H9 (cell line): ENCODE data around the gene CLIC3. TPM values are rescaled to one million over a fixed set of nuclear protein-coding genes. Genes with fewer than 3 reads are reported as not detected.
A peak's percentile ranks its signal among the peaks of the same experiment; 100 is the strongest.

Experiments
- DNase-seq: peaks from one replicate; pipeline ENCODE4 v3.0.0-alpha.2; 2017
- H2AFZ ChIP-seq: one replicate; pipeline ENCODE4 v1.6.1; 2013; ENCODE audit warnings: mild to moderate bottlenecking, low read length, control low read depth, moderate library complexity
- H2AK5ac ChIP-seq: 2 replicates; pipeline ENCODE4 v1.6.1; 2013; ENCODE audit warnings: low read length, control low read depth, mixed read lengths; ENCODE audit not compliant: insufficient read length
- H2BK120ac ChIP-seq: one replicate; pipeline ENCODE4 v1.6.1; 2013; ENCODE audit warnings: low read depth, mild to moderate bottlenecking, low read length, control low read depth, inconsistent platforms; ENCODE audit not compliant: poor library complexity, severe bottlenecking
- H2BK12ac ChIP-seq: 2 replicates; pipeline ENCODE4 v1.6.1; 2013; ENCODE audit warnings: low read length, control low read depth, mixed read lengths, low read depth; ENCODE audit not compliant: insufficient read length
- H2BK15ac ChIP-seq: 2 replicates; pipeline ENCODE4 v1.6.1; 2013; ENCODE audit warnings: low read depth, low read length, control low read depth
- H2BK20ac ChIP-seq: one replicate; pipeline ENCODE4 v1.6.1; 2013; ENCODE audit warnings: low read depth, mild to moderate bottlenecking, low read length, control low read depth, inconsistent platforms; ENCODE audit not compliant: poor library complexity, severe bottlenecking
- H2BK5ac ChIP-seq: 2 replicates; pipeline ENCODE4 v1.6.1; 2013; ENCODE audit warnings: low read length, control low read depth, mixed read lengths; ENCODE audit not compliant: insufficient read length
- H3K14ac ChIP-seq: 2 replicates; pipeline ENCODE4 v1.6.1; 2013; ENCODE audit warnings: low read length, control low read depth; ENCODE audit not compliant: insufficient read depth
- H3K18ac ChIP-seq: 2 replicates; pipeline ENCODE4 v1.6.1; 2013; ENCODE audit warnings: low read depth, mild to moderate bottlenecking, mixed read lengths, low read length, control low read depth; ENCODE audit not compliant: insufficient read length
- H3K23ac ChIP-seq: 2 replicates; pipeline ENCODE4 v1.6.1; 2013; ENCODE audit warnings: low read length, control low read depth, mixed read lengths, low read depth; ENCODE audit not compliant: insufficient read length
- H3K23me2 ChIP-seq: 2 replicates; pipeline ENCODE4 v1.6.1; 2013; ENCODE audit warnings: low read depth, mild to moderate bottlenecking, mixed read lengths, low read length, control low read depth; ENCODE audit not compliant: insufficient read length, poor library complexity, severe bottlenecking
- H3K27ac ChIP-seq: 2 replicates; pipeline ENCODE4 v1.5.1; 2013; ENCODE audit warnings: low read length, control low read depth, mixed read lengths, low read depth; ENCODE audit not compliant: insufficient read length
- H3K27me3 ChIP-seq: 2 replicates; pipeline ENCODE4 v1.6.1; 2013; ENCODE audit warnings: low read length, control low read depth, inconsistent platforms; ENCODE audit not compliant: insufficient read depth
- H3K4ac ChIP-seq: 2 replicates; pipeline ENCODE4 v1.6.1; 2013; ENCODE audit warnings: low read depth, mild to moderate bottlenecking, control low read depth, inconsistent platforms, low read length, moderate library complexity
- H3K4me1 ChIP-seq: 2 replicates; pipeline ENCODE4 v1.6.1; 2013; ENCODE audit warnings: low read length, control low read depth, inconsistent platforms; ENCODE audit not compliant: insufficient read depth
- H3K4me2 ChIP-seq: 2 replicates; pipeline ENCODE4 v1.6.1; 2013; ENCODE audit warnings: low read length, control low read depth, mixed read lengths; ENCODE audit not compliant: insufficient read length, insufficient read depth
- H3K56ac ChIP-seq: 2 replicates; pipeline ENCODE4 v1.6.1; 2013; ENCODE audit warnings: low read depth, mild to moderate bottlenecking, mixed read lengths, low read length, control low read depth; ENCODE audit not compliant: insufficient read length
- H3K79me1 ChIP-seq: 2 replicates; pipeline ENCODE4 v1.6.1; 2013; ENCODE audit warnings: low read depth, mild to moderate bottlenecking, moderate library complexity, low read length, control low read depth, inconsistent platforms; ENCODE audit not compliant: insufficient read depth, poor library complexity, severe bottlenecking
- H3K79me2 ChIP-seq: 2 replicates; pipeline ENCODE4 v1.6.1; 2013; ENCODE audit warnings: low read length, control low read depth, inconsistent platforms; ENCODE audit not compliant: insufficient read depth
- H3K9ac ChIP-seq: 2 replicates; pipeline ENCODE4 v1.6.1; 2013; ENCODE audit warnings: low read length, control low read depth, mixed read lengths; ENCODE audit not compliant: insufficient read length; ENCODE audit errors: extremely low read depth
- H3K9me3 ChIP-seq: one replicate; pipeline ENCODE4 v1.6.1; 2013; ENCODE audit warnings: low read depth, low read length, inconsistent platforms; ENCODE audit not compliant: control insufficient read depth
- H3T11ph ChIP-seq: one replicate; pipeline ENCODE4 v1.6.1; 2013; ENCODE audit warnings: mild to moderate bottlenecking, low read length, control low read depth, inconsistent platforms
- H4K20me1 ChIP-seq: one replicate; pipeline ENCODE4 v1.6.1; 2013; ENCODE audit not compliant: control insufficient read depth, insufficient read length, insufficient read depth
- H4K5ac ChIP-seq: 2 replicates; pipeline ENCODE4 v1.6.1; 2013; ENCODE audit warnings: low read depth, mild to moderate bottlenecking, mixed read lengths, low read length, control low read depth; ENCODE audit not compliant: insufficient read length
- H4K8ac ChIP-seq: replicated peaks from 2 replicates; pipeline ENCODE4 v1.6.1; 2013; ENCODE audit warnings: low read length, control low read depth, mixed read lengths, low read depth; ENCODE audit not compliant: insufficient read length
- H4K91ac ChIP-seq: 2 replicates; pipeline ENCODE4 v1.6.1; 2013; ENCODE audit warnings: low read depth, mild to moderate bottlenecking, moderate library complexity, mixed read lengths, low read length, control low read depth; ENCODE audit not compliant: insufficient read length
- H3K27ac Mint-ChIP-seq, 3 experiments: 2 replicates in 2 of 3; 3 replicates in 1 of 3; pipeline ENCODE4 v1.8.0; 2020 to 2021; ENCODE audit warnings: mixed read lengths in 3 of 3, mild to moderate bottlenecking in 1 of 3, moderate library complexity in 1 of 3
- H3K27me3 Mint-ChIP-seq: 2 replicates; pipeline ENCODE4 v1.8.0; 2021; ENCODE audit warnings: low read depth, mild to moderate bottlenecking, moderate library complexity, mixed read lengths
- H3K36me3 Mint-ChIP-seq, 3 experiments: 2 replicates in 2 of 3; 3 replicates in 1 of 3; pipeline ENCODE4 v1.8.0; 2020 to 2021; ENCODE audit warnings: low read depth in 3 of 3, mixed read lengths in 3 of 3; ENCODE audit not compliant: insufficient read depth in 1 of 3
- H3K4me1 Mint-ChIP-seq, 2 experiments: 2 replicates each; pipeline ENCODE4 v1.8.0; 2020; ENCODE audit warnings: mixed read lengths in 2 of 2
- H3K4me3 Mint-ChIP-seq, 2 experiments: 2 replicates in 1 of 2; 3 replicates in 1 of 2; pipeline ENCODE4 v1.8.0; 2020 to 2021; ENCODE audit warnings: mild to moderate bottlenecking in 2 of 2, mixed read lengths in 2 of 2, moderate library complexity in 1 of 2
- H3K9me3 Mint-ChIP-seq, 2 experiments: 2 replicates in 1 of 2; 3 replicates in 1 of 2; pipeline ENCODE4 v1.8.0; 2020; ENCODE audit warnings: mild to moderate bottlenecking in 2 of 2, mixed read lengths in 2 of 2, moderate library complexity in 1 of 2
- WGBS: extraction: QIAGEN DNeasy Blood & Tissue Kit; methylation state at CpG from one replicate; pipeline ENCODE4 v1.1.7; 2013; ENCODE audit warnings: missing lambda C conversion rate, low lambda C conversion rate, mixed read lengths; ENCODE audit not compliant: insufficient read length; ENCODE audit errors: extremely low coverage; 5-methylcytosine and 5-hydroxymethylcytosine counted together
- total RNA-seq: library from RNA; stranded (reverse); gene quantifications from 2 replicates; pipeline ENCODE4 v1.2.1, GENCODE V29; 2021
- TF ChIP-seq, protein P1 (sequence below): fragments of 200-600 bp; sonication (generic); conservative IDR thresholded peaks from 3 replicates; pipeline ENCODE4 v1.8.0; 2021; ENCODE audit warnings: antibody characterized with exemption, mild to moderate bottlenecking

The CLIC3 gene
- total RNA-seq, 1 experiment from 2014 or later = 0.31 TPM

DNA sequence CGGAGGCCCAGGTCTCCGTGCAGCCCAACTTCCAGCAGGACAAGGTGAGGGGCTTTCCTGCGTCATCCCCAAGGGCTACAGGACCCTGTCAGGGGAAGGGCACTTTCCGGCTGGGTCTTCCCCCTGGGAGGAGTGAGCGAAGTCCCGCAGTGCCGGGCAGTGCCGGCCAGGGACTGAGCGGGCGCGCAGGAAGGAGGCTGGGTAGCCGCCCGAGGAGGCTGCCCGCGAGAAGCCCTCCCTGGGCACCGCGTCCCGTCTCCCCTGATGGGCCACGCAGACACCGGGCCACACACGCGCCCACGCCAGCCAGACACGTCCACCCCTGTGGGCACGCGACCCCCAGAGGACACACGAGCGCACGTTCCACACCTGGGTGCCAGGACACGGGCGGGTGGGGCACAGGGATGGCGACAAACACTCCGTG is 18.7 kb downstream of the CLIC3 start:
- no peaks in the 10 kb centered on the region for H3K79me2 ChIP-seq

More for the DNA sequence above, 18.7 kb downstream of the CLIC3 start:
- Histone ChIP-seq H3K23me2 (peaks cover 9% of the 10 kb centered on the region), H4K5ac (no peak overlapping the region), H2BK120ac (no peak overlapping the region), H4K20me1 (no peaks in the 10 kb centered on the region), H3K4ac (no peak overlapping the region), H3K23ac (no peak overlapping the region), H3K56ac (no peak overlapping the region), H3K4me2 (peak overlapping the region; percentile 59), H2BK12ac (no peak overlapping the region), H2AK5ac (no peak overlapping the region), H3K4me1 (no peaks in the 10 kb centered on the region; the same call in 1 of the 2 replicates), H3K79me1 (no peaks in the 10 kb centered on the region), H3K27ac (no peak overlapping the region), H3K27me3 (no peaks in the 10 kb centered on the region), H2AFZ (no peak overlapping the region), H2BK20ac (no peak overlapping the region), H4K91ac (no peak overlapping the region), H2BK15ac (no peak overlapping the region), H3K14ac (no peak overlapping the region), H3K9ac (no peak overlapping the region), H4K8ac (no peak overlapping the region), H2BK5ac (no peak overlapping the region), H3T11ph (no peak overlapping the region), H3K18ac (peak overlapping the region; percentile 65), H3K9me3 (no peaks in the 10 kb centered on the region)
- Mint-ChIP-seq H3K9me3 (no peaks in the 10 kb centered on the region), H3K4me1 (peaks cover 2 to 16% of the 10 kb centered on the region in 2 experiments), H3K36me3 (peaks cover 0 to 3% (median 0%) of the 10 kb centered on the region in 3 experiments; a peak in 1 of 7 replicates), H3K27ac (no peak overlapping the region), H3K4me3 (peak overlapping the region; percentile 54 to 78), H3K27me3 (peaks cover 7% of the 10 kb centered on the region)
- no peak for DNase-seq
- TF ChIP-seq, protein P1, sequence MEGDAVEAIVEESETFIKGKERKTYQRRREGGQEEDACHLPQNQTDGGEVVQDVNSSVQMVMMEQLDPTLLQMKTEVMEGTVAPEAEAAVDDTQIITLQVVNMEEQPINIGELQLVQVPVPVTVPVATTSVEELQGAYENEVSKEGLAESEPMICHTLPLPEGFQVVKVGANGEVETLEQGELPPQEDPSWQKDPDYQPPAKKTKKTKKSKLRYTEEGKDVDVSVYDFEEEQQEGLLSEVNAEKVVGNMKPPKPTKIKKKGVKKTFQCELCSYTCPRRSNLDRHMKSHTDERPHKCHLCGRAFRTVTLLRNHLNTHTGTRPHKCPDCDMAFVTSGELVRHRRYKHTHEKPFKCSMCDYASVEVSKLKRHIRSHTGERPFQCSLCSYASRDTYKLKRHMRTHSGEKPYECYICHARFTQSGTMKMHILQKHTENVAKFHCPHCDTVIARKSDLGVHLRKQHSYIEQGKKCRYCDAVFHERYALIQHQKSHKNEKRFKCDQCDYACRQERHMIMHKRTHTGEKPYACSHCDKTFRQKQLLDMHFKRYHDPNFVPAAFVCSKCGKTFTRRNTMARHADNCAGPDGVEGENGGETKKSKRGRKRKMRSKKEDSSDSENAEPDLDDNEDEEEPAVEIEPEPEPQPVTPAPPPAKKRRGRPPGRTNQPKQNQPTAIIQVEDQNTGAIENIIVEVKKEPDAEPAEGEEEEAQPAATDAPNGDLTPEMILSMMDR = no peak
- WGBS = no CpG with 5 or more reads among the region's 33 CpGs
